HepG2 (cell line): ENCODE measurements around the gene TEX19. TPM values are rescaled to one million over a fixed set of nuclear protein-coding genes. Genes with fewer than 3 reads are reported as not detected.

ENCODE experiments used
- FOXP1 ChIP-seq, 2 experiments: fragments of 450-650 bp in 1 of 2; IDR thresholded peaks; 2 replicates each; pipeline ENCODE4 v1.6.1; 2017 to 2018; ENCODE audit warnings: antibody characterized with exemption in 1 of 2
- HNRNPH1 ChIP-seq: fragments of 200-400 bp; formaldehyde crosslinking; optimal IDR thresholded peaks from 2 replicates; pipeline ENCODE3; 2017; ENCODE audit warnings: mild to moderate bottlenecking, low read depth, low read length
- ISL2 ChIP-seq: sonication (generic); formaldehyde crosslinking; IDR thresholded peaks from 2 replicates; pipeline ENCODE4 v1.5.0; 2020; ENCODE audit warnings: missing genetic modification reagents
- MAFG ChIP-seq: sonication (generic); formaldehyde crosslinking; IDR thresholded peaks from 2 replicates; pipeline ENCODE4 v1.5.1; 2020; ENCODE audit warnings: mild to moderate bottlenecking, missing genetic modification reagents
- MTA3 ChIP-seq: sonication (generic); formaldehyde crosslinking; IDR thresholded peaks from 2 replicates; pipeline ENCODE4 v1.4.0; 2020; ENCODE audit warnings: missing genetic modification reagents
- NCOA5 ChIP-seq: sonication (generic); formaldehyde crosslinking; IDR thresholded peaks from 2 replicates; pipeline ENCODE4 v1.4.0; 2020; ENCODE audit warnings: missing genetic modification reagents
- NONO ChIP-seq, 2 experiments: fragments of 450-650 bp in 1 of 2; sonication (generic) in 1 of 2; formaldehyde crosslinking in 1 of 2; IDR thresholded peaks in 1 of 2; conservative IDR thresholded peaks in 1 of 2; 2 replicates each; pipeline versions ENCODE4 v1.6.1 to v1.8.0; 2017 to 2022; ENCODE audit warnings: mild to moderate bottlenecking in 1 of 2, missing genetic modification reagents in 1 of 2, moderate library complexity in 1 of 2
- PPARG ChIP-seq: conservative IDR thresholded peaks from 2 replicates; pipeline ENCODE4 v1.6.1; 2016; ENCODE audit warnings: missing biosample characterization, missing genetic modification reagents
- SIN3B ChIP-seq: fragments of 150-350 bp; IDR thresholded peaks from 2 replicates; pipeline ENCODE4 v1.6.1; 2014; ENCODE audit warnings: low read length
- SIX4 ChIP-seq: sonication (generic); formaldehyde crosslinking; IDR thresholded peaks from 2 replicates; pipeline ENCODE4 v1.4.0; 2020; ENCODE audit warnings: missing genetic modification reagents
- SMAD3 ChIP-seq: sonication (generic); formaldehyde crosslinking; IDR thresholded peaks from 2 replicates; pipeline ENCODE4 v1.4.0; 2020; ENCODE audit warnings: missing genetic modification reagents
- TCF7 ChIP-seq: sonication (generic); IDR thresholded peaks from 2 replicates; pipeline ENCODE4 v1.6.1; 2016; ENCODE audit warnings: antibody characterized with exemption, low read depth
- ZNF10 ChIP-seq: sonication (generic); formaldehyde crosslinking; IDR thresholded peaks from 2 replicates; pipeline ENCODE4 v1.4.0; 2020; ENCODE audit warnings: mild to moderate bottlenecking, low read depth, missing genetic modification reagents, borderline replicate concordance
- ZNF264 ChIP-seq: sonication (generic); formaldehyde crosslinking; IDR thresholded peaks from 2 replicates; pipeline ENCODE4 v1.4.0; 2020; ENCODE audit warnings: missing genetic modification reagents
- ZNF543 ChIP-seq: sonication (generic); formaldehyde crosslinking; IDR thresholded peaks from 2 replicates; pipeline ENCODE4 v1.4.0; 2020; ENCODE audit warnings: mild to moderate bottlenecking, missing genetic modification reagents
- ZNF549 ChIP-seq: sonication (generic); formaldehyde crosslinking; IDR thresholded peaks from 2 replicates; pipeline ENCODE4 v1.5.0; 2020; ENCODE audit warnings: missing genetic modification reagents
- ZNF878 ChIP-seq: sonication (generic); formaldehyde crosslinking; IDR thresholded peaks from 2 replicates; pipeline ENCODE4 v1.8.1; 2023; ENCODE audit warnings: mild to moderate bottlenecking, missing genetic modification reagents, moderate library complexity
- polyA plus RNA-seq, 8 experiments: library from polyadenylated mRNA; depleted of rRNA in 3 of 8; stranded (reverse) in 7 of 8; unstranded in 1 of 8; fragments of >200 nt; fragmentation: Illumina TruSeq in 4 of 8; extraction: Trizol in 4 of 8; gene quantifications; 2 replicates each; pipeline versions ENCODE4 v1.2.1 to v1.2.3, GENCODE V29; 2011 to 2016; ENCODE audit warnings: low read depth in 4 of 8, missing spikeins in 1 of 8, mixed read lengths in 1 of 8; ENCODE audit not compliant: insufficient read depth in 1 of 8
- total RNA-seq, 5 experiments: library from RNA; depleted of rRNA; stranded (reverse); fragments of >200 nt; fragmentation: Illumina TruSeq; extraction: Trizol; gene quantifications; 2 replicates each; pipeline ENCODE4 v1.2.3, GENCODE V29; 2016; ENCODE audit warnings: low read depth in 1 of 5
- TF ChIP-seq, protein P1 (sequence below): sonication (generic); formaldehyde crosslinking; IDR thresholded peaks from 2 replicates; pipeline ENCODE4 v1.5.1; 2020; ENCODE audit warnings: mild to moderate bottlenecking, missing genetic modification reagents, borderline replicate concordance
- TF ChIP-seq, protein P2 (sequence below): sonication (generic); formaldehyde crosslinking; IDR thresholded peaks from 2 replicates; pipeline ENCODE4 v1.5.0; 2020; ENCODE audit warnings: missing genetic modification reagents
- TF ChIP-seq, protein P3 (sequence below): sonication (generic); formaldehyde crosslinking; IDR thresholded peaks from 2 replicates; pipeline ENCODE4 v1.5.1; 2020; ENCODE audit warnings: missing genetic modification reagents, mild to moderate bottlenecking, borderline replicate concordance
- TF ChIP-seq, protein P4 (sequence below): sonication (generic); formaldehyde crosslinking; IDR thresholded peaks from 2 replicates; pipeline ENCODE4 v1.8.0; 2022; ENCODE audit warnings: mild to moderate bottlenecking, missing genetic modification reagents, borderline replicate concordance
- TF ChIP-seq, protein P5 (sequence below): sonication (generic); formaldehyde crosslinking; IDR thresholded peaks from 2 replicates; pipeline ENCODE4 v1.8.0; 2022; ENCODE audit warnings: low read depth, missing genetic modification reagents

Gene TEX19
- total and polyA plus RNA-seq, 2 of the 13 experiments (the other 11 are each of a cell fraction or from before 2014, with no cell fraction given) = 1.3 to 6.0 TPM

DNA sequence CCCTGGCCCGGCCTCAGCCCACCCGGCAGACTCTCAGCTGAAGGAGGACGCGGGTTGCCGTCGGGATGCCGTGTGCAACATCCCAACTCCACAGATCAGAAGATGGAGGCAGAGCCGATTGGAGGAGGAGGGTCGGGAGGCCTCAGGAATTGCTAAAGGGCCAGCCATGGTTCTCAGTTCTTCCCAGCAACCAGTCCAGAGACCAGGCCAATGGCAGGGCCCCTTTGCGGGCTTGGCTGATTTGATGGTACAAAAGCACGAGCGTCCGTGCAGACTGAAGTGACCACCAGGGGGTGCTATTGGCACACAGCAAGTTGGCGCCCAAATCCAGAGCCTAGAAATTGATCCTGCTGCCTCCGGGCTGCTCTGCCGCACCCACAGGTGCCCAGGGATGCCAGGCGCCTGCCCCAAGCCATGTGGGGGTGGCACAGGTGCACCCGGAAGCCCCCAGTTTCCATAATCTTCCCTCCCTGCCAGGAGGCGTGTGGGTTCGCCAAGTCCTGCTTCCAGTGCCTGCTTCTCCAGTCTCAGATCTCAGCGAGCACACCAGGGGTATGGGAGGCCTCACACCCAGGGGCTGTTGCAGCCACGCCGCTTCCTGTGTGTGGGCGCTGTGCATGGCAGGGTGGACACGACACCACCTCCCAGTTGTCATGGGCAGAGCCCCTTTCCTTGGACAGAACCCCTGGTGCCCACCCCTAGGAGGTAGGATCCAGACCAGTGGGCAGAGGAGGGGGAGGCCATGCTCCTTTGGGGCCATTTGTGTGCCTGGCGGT lies 7.1 kb upstream of the TEX19 start (continued):
- TF ChIP-seq SIX4 (CRISPR knock-in tag) (no peak), TCF7 (no peak), SMAD3 (CRISPR knock-in tag) (0 out of 2 replicates have a peak, but pooled peaks have one; percentile 32), MAFG (CRISPR knock-in tag) (no peak), ISL2 (peak; percentile 49), NONO (IDR thresholded peaks at IDR 0.05) (no peak), NONO (CRISPR knock-in tag; conservative IDR thresholded peaks at IDR 0.05) (peak; percentile 76; the same call in 1 of the 2 replicates), SIN3B (peak; percentile 47; the same call in 1 of the 2 replicates), MTA3 (no peak), FOXP1 (IDR thresholded peaks at IDR 0.05) (no peak), FOXP1 (CRISPR knock-in tag; IDR thresholded peaks at IDR 0.05) (no peak), ZNF264 (CRISPR knock-in tag) (no peak), ZNF878 (no peak), ZNF549 (CRISPR knock-in tag) (no peak), PPARG (CRISPR knock-in tag) (no peak), HNRNPH1 (no peak), NCOA5 (CRISPR knock-in tag) (no peak), ZNF10 (CRISPR knock-in tag) (no peak), ZNF543 (peak; percentile 73; the same call in 1 of the 2 replicates)
- TF ChIP-seq, protein P1, sequence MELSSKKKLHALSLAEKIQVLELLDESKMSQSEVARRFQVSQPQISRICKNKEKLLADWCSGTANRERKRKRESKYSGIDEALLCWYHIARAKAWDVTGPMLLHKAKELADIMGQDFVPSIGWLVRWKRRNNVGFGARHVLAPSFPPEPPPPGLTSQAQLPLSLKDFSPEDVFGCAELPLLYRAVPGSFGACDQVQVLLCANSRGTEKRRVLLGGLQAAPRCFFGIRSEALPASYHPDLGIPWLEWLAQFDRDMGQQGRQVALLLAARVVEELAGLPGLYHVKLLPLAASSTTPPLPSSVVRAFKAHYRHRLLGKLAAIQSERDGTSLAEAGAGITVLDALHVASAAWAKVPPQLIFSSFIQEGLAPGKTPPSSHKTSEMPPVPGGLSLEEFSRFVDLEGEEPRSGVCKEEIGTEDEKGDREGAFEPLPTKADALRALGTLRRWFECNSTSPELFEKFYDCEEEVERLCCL (CRISPR knock-in tag) = no peak
- TF ChIP-seq, protein P2, sequence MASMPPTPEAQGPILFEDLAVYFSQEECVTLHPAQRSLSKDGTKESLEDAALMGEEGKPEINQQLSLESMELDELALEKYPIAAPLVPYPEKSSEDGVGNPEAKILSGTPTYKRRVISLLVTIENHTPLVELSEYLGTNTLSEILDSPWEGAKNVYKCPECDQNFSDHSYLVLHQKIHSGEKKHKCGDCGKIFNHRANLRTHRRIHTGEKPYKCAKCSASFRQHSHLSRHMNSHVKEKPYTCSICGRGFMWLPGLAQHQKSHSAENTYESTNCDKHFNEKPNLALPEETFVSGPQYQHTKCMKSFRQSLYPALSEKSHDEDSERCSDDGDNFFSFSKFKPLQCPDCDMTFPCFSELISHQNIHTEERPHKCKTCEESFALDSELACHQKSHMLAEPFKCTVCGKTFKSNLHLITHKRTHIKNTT (CRISPR knock-in tag) = no peak
- TF ChIP-seq, protein P3, sequence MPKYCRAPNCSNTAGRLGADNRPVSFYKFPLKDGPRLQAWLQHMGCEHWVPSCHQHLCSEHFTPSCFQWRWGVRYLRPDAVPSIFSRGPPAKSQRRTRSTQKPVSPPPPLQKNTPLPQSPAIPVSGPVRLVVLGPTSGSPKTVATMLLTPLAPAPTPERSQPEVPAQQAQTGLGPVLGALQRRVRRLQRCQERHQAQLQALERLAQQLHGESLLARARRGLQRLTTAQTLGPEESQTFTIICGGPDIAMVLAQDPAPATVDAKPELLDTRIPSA (CRISPR knock-in tag) = no peak
- TF ChIP-seq, protein P4, sequence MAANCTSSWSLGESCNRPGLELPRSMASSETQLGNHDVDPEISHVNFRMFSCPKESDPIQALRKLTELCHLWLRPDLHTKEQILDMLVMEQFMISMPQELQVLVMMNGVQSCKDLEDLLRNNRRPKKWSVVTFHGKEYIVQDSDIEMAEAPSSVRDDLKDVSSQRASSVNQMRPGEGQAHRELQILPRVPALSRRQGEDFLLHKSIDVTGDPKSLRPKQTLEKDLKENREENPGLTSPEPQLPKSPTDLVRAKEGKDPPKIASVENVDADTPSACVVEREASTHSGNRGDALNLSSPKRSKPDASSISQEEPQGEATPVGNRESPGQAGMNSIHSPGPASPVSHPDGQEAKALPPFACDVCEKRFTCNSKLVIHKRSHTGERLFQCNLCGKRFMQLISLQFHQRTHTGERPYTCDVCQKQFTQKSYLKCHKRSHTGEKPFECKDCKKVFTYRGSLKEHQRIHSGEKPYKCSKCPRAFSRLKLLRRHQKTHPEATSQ (CRISPR knock-in tag) = no peak
- TF ChIP-seq, protein P5, sequence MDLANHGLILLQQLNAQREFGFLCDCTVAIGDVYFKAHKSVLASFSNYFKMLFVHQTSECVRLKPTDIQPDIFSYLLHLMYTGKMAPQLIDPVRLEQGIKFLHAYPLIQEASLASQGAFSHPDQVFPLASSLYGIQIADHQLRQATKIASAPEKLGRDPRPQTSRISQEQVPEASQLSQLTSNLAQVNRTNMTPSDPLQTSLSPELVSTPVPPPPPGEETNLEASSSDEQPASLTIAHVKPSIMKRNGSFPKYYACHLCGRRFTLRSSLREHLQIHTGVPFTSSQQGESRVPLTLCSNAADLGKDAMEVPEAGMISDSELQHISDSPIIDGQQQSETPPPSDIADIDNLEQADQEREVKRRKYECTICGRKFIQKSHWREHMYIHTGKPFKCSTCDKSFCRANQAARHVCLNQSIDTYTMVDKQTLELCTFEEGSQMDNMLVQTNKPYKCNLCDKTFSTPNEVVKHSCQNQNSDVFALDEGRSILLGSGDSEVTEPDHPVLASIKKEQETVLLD (CRISPR knock-in tag) = no peak
